GM18502 (cell line): ENCODE data around the gene CACNG7.
"Not testable (repeated sequence)": the region's sequence is repeated elsewhere in the genome, so short reads cannot be mapped to it uniquely, and the experiment has no call there.

Experiments used
- ATAC-seq: cut with Tn5 transposase; IDR thresholded peaks from one replicate; pipeline ENCODE4 v1.9.1; 2021; ENCODE audit warnings: mild to moderate bottlenecking; ENCODE audit not compliant: unreplicated experiment, poor library complexity

CACNG7 gene

GRCh38 chr19:53948611-53949010 lies 39.5 kb downstream of the CACNG7 start:
- ATAC-seq: not testable (repeated sequence)

GRCh38 chr19:53951436-53951835 lies 42.4 kb downstream of the CACNG7 start:
- ATAC-seq: no peak

- ATAC-seq: no peak
Measured at GRCh38 chr19:53951947-53952346, 42.9 kb downstream of the CACNG7 start.

- ATAC-seq: no peak
Measured at GRCh38 chr19:53953383-53953782, 44.3 kb downstream of the CACNG7 start.

- ATAC-seq: no peak
Measured at GRCh38 chr19:53957448-53958167, 48.5 kb downstream of the CACNG7 start.

- ATAC-seq: no peak
Measured at GRCh38 chr19:53958168-53958571, 49.1 kb downstream of the CACNG7 start.

GRCh38 chr19:53958823-53959757 lies 50.0 kb downstream of the CACNG7 start:
- no peak for ATAC-seq

GRCh38 chr19:53960187-53960586 lies 51.1 kb downstream of the CACNG7 start:
- ATAC-seq: no peak

- ATAC-seq: no peak
Measured at GRCh38 chr19:53960886-53961285, 51.8 kb downstream of the CACNG7 start.

GRCh38 chr19:53961523-53962356 lies 52.7 kb downstream of the CACNG7 start:
- ATAC-seq: no peak

- ATAC-seq: no peak
Measured at GRCh38 chr19:53962887-53963431, 53.9 kb downstream of the CACNG7 start, which contains the start of gene CACNG8. TSS of gene CACNG8 (plus strand) at chr19:53962937.

- no peak for ATAC-seq
Measured at GRCh38 chr19:53965091-53965490, 56.0 kb downstream of the CACNG7 start.

GRCh38 chr19:53966931-53967330 lies 57.9 kb downstream of the CACNG7 start:
- no peak for ATAC-seq

- no peak for ATAC-seq
Measured at GRCh38 chr19:53969366-53969765, 60.3 kb downstream of the CACNG7 start.

- ATAC-seq: no peak
Measured at GRCh38 chr19:53971673-53972072, 62.6 kb downstream of the CACNG7 start.

- ATAC-seq: no peak
Measured at GRCh38 chr19:53977429-53977990, 68.4 kb downstream of the CACNG7 start.

GRCh38 chr19:53977991-53978731 lies 69.1 kb downstream of the CACNG7 start:
- ATAC-seq: no peak

- ATAC-seq: no peak
Measured at GRCh38 chr19:53978975-53979801, 70.1 kb downstream of the CACNG7 start.
